SH-SY5Y (cell line): Measurements from ENCODE around the gene PDGFD.

Experiments used
- GATA2 ChIP-seq: IDR thresholded peaks from 2 replicates; pipeline ENCODE4 v1.6.1; 2011; ENCODE audit warnings: mild to moderate bottlenecking, low read depth, low read length
- GATA3 ChIP-seq: IDR thresholded peaks from 2 replicates; pipeline ENCODE4 v1.6.1; 2011; ENCODE audit warnings: low read depth, mild to moderate bottlenecking, low read length, moderate library complexity

GRCh38 chr11:104051778-104052177 lies 112.2 kb downstream of the PDGFD start:
- TF ChIP-seq GATA3, result no peak
- no peak for TF ChIP-seq GATA2
